ENCODE measurements around the gene CYP24A1. TPM values are rescaled to one million over a fixed set of nuclear protein-coding genes. Genes with fewer than 3 reads are reported as not detected.

CYP24A1 gene
- total RNA-seq, 1 donor from 2014 or later: 0.04 TPM

- no peak overlapping the region for H3K4me3 ChIP-seq (ENCODE audit: low read depth, low read length)
- DNase-seq (ENCODE audit: low read depth): no peak
- no peaks in the 10 kb centered on the region for H3K27me3 ChIP-seq (ENCODE audit: control insufficient read depth, insufficient read depth, low read length)
- H3K36me3 ChIP-seq (ENCODE audit: control insufficient read depth, insufficient read depth, low read length): no peaks in the 10 kb centered on the region
- no peak for TF ChIP-seq CTCF (IDR thresholded peaks at IDR 0.05; ENCODE audit: insufficient read depth, low read length, poor library complexity, severe bottlenecking)
Measured at GRCh38 chr20:54160065-54161007, 13.4 kb downstream of the CYP24A1 start.

GRCh38 chr20:54158856-54159418, 14.8 kb downstream of the CYP24A1 start:
- no peak for TF ChIP-seq CTCF (IDR thresholded peaks at IDR 0.05; ENCODE audit: insufficient read depth, low read length, poor library complexity, severe bottlenecking)
- DNase-seq (ENCODE audit: low read depth): no peak
- H3K36me3 ChIP-seq (ENCODE audit: control insufficient read depth, insufficient read depth, low read length): no peaks in the 10 kb centered on the region
- H3K27me3 ChIP-seq (ENCODE audit: control insufficient read depth, insufficient read depth, low read length): no peaks in the 10 kb centered on the region
- H3K4me3 ChIP-seq (ENCODE audit: low read depth, low read length): no peak overlapping the region

- H3K27me3 ChIP-seq (ENCODE audit: control insufficient read depth, insufficient read depth, low read length): no peaks in the 10 kb centered on the region
- TF ChIP-seq CTCF (IDR thresholded peaks at IDR 0.05; ENCODE audit: insufficient read depth, low read length, poor library complexity, severe bottlenecking): no peak
- H3K36me3 ChIP-seq (ENCODE audit: control insufficient read depth, insufficient read depth, low read length): no peaks in the 10 kb centered on the region
- H3K4me3 ChIP-seq (ENCODE audit: low read depth, low read length): no peak overlapping the region
- DNase-seq (ENCODE audit: low read depth): no peak
Measured at GRCh38 chr20:54158226-54158625, 15.6 kb downstream of the CYP24A1 start.

GRCh38 chr20:54156981-54157835, 16.6 kb downstream of the CYP24A1 start:
- no peak for TF ChIP-seq CTCF (IDR thresholded peaks at IDR 0.05; ENCODE audit: insufficient read depth, low read length, poor library complexity, severe bottlenecking)
- no peak for DNase-seq (ENCODE audit: low read depth)
- Histone ChIP-seq H3K36me3 (ENCODE audit: control insufficient read depth, insufficient read depth, low read length) (no peaks in the 10 kb centered on the region), H3K4me3 (ENCODE audit: low read depth, low read length) (no peak overlapping the region), H3K27me3 (ENCODE audit: control insufficient read depth, insufficient read depth, low read length) (no peaks in the 10 kb centered on the region)

- Histone ChIP-seq H3K27me3 (ENCODE audit: control insufficient read depth, insufficient read depth, low read length) (no peaks in the 10 kb centered on the region), H3K4me3 (ENCODE audit: low read depth, low read length) (no peak overlapping the region), H3K36me3 (ENCODE audit: control insufficient read depth, insufficient read depth, low read length) (no peaks in the 10 kb centered on the region)
- no peak for DNase-seq (ENCODE audit: low read depth)
- TF ChIP-seq CTCF (IDR thresholded peaks at IDR 0.05; ENCODE audit: insufficient read depth, low read length, poor library complexity, severe bottlenecking): no peak
Measured at GRCh38 chr20:54156522-54156921, 17.3 kb downstream of the CYP24A1 start.

Measured in kidney epithelial cell (primary cell).